ENCODE measurements around the gene GPD2. TPM values are rescaled to one million over a fixed set of nuclear protein-coding genes. Genes with fewer than 3 reads are reported as not detected.

Gene GPD2
- total RNA-seq, 1 donor from 2014 or later: 41.9 TPM

DNA sequence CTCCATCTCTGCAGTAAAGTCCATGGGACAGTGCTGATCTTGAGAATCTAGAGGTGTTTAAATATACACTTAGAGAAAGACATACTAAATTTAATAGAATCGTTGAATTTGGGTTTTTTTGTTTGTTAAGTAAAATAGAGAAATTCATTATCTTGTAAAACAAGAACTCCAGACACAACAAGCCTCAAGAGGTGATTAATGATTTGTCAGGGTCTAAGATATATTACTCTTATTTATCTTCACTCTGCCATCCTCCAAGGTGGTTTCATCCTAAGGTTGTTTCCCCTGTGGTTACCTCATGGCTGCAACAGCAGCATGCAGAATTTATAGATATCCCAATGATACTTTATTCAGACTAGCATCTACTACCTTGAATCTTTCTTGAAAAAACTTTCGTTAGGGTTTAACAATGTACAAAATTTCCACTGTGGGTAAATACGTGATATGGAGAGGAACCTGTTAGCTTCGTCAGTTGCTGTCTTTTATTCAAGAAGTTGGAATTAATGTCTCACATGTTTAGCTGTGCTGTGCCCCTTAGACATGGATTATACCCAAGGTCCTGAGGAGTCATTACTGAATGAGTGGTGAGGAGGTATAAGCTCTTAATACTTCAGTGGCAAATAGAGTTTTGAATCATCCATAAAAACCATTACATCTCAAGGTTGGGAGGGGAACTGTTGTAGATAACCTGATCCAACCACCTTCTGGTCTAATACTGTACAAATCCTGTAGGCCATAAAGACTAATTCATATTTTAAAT is 128.0 kb downstream of the GPD2 start:
- intact Hi-C loops (cut with DNase I): no loop called here
- ATAC-seq: no peak
- H3K9me3 ChIP-seq: no peaks in the 10 kb centered on the region
- H3K27me3 ChIP-seq: no peaks in the 10 kb centered on the region
- peaks cover 17% of the 10 kb centered on the region for H3K36me3 ChIP-seq
- H3K4me1 ChIP-seq: no peaks in the 10 kb centered on the region
- H3K27ac ChIP-seq: no peak overlapping the region
- DNase-seq: no peak
- TF ChIP-seq, protein P1, sequence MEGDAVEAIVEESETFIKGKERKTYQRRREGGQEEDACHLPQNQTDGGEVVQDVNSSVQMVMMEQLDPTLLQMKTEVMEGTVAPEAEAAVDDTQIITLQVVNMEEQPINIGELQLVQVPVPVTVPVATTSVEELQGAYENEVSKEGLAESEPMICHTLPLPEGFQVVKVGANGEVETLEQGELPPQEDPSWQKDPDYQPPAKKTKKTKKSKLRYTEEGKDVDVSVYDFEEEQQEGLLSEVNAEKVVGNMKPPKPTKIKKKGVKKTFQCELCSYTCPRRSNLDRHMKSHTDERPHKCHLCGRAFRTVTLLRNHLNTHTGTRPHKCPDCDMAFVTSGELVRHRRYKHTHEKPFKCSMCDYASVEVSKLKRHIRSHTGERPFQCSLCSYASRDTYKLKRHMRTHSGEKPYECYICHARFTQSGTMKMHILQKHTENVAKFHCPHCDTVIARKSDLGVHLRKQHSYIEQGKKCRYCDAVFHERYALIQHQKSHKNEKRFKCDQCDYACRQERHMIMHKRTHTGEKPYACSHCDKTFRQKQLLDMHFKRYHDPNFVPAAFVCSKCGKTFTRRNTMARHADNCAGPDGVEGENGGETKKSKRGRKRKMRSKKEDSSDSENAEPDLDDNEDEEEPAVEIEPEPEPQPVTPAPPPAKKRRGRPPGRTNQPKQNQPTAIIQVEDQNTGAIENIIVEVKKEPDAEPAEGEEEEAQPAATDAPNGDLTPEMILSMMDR (IDR thresholded peaks at IDR 0.05): no peak
- H3K4me3 ChIP-seq: no peak overlapping the region

DNA sequence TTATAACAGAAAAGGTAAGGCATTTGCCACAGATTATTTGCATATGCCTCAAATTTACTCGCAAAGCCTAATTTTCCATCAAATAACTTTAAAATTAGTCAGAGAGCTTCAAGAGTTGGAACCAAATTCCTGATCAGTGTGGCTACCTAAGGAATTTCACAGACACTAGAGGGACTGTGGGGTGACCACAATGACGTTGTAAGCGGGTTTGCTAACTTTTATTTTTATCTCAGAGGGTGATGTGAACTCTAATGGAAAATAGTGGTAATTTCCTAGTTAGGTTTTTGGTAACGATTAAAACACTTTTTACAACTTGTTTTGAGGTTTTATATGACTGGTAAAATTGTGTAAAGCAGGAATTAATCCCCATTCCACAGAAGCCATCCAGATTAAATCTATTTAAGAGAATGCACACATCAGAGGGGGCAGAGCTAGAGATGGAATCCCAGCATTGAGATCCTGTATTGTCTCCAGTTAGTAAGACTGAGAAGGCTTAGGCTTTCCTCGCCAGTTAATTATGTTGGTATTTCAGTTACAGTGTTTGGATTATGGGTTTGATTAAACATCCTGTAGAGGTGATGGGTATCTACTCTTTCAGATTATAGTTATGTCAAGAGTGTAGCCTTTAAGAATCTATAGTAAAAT is 129.0 kb downstream of the GPD2 start:
- Histone ChIP-seq H3K36me3 (peaks cover 22% of the 10 kb centered on the region), H3K9me3 (no peaks in the 10 kb centered on the region), H3K27me3 (no peaks in the 10 kb centered on the region), H3K27ac (no peak overlapping the region), H3K4me1 (no peaks in the 10 kb centered on the region), H3K4me3 (no peak overlapping the region)
- intact Hi-C loops (cut with DNase I): no loop called here
- no peak for ATAC-seq
- TF ChIP-seq, protein P1 (IDR thresholded peaks at IDR 0.05): no peak
- no peak for DNase-seq

- Histone ChIP-seq H3K9me3 (no peaks in the 10 kb centered on the region), H3K4me1 (no peaks in the 10 kb centered on the region), H3K27me3 (no peaks in the 10 kb centered on the region), H3K27ac (no peak overlapping the region), H3K4me3 (no peak overlapping the region), H3K36me3 (peaks cover 37% of the 10 kb centered on the region)
- no peak for DNase-seq
- TF ChIP-seq, protein P1 (IDR thresholded peaks at IDR 0.05): no peak
- ATAC-seq: no peak
- intact Hi-C loops (cut with DNase I): no loop called here
These were observed 137.5 kb downstream of the GPD2 start for GRCh38 chr2:156573710-156574109.

GRCh38 chr2:156574112-156574511 is 137.9 kb downstream of the GPD2 start:
- Histone ChIP-seq H3K9me3 (no peaks in the 10 kb centered on the region), H3K4me1 (no peaks in the 10 kb centered on the region), H3K27ac (no peak overlapping the region), H3K4me3 (no peak overlapping the region), H3K27me3 (no peaks in the 10 kb centered on the region), H3K36me3 (peaks cover 37% of the 10 kb centered on the region)
- intact Hi-C loops (cut with DNase I): no loop called here
- no peak for DNase-seq
- no peak for ATAC-seq
- TF ChIP-seq, protein P1 (IDR thresholded peaks at IDR 0.05): no peak

DNA sequence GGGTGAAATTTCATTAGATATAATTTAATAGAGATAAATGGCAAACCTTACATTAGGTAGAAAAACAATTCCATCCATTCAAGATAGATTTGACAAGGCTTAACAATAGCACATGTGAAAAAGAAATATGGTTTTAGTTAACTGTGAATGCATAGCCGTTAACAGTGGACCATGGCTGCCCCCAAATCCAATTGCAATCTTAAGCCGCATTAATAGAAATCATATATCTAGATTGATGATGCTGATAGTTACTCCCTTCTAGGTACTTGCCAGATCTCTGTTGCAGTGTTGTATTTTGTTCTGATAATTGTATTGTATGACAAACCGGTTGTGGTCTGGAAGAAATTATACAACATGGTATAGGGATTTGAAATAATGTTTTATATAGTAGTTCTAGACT is 139.8 kb downstream of the GPD2 start:
- Histone ChIP-seq H3K27me3 (no peaks in the 10 kb centered on the region), H3K4me3 (no peak overlapping the region), H3K36me3 (peaks cover 23% of the 10 kb centered on the region), H3K4me1 (no peaks in the 10 kb centered on the region), H3K27ac (no peak overlapping the region), H3K9me3 (no peaks in the 10 kb centered on the region)
- ATAC-seq (no peak), DNase-seq (no peak)
- intact Hi-C loops (cut with DNase I): no loop called here
- TF ChIP-seq, protein P1 (IDR thresholded peaks at IDR 0.05): no peak

Data from upper lobe of right lung (tissue), 1 donor.